ENCODE measurements around the gene SNX27.
"Not testable (repeated sequence)": the region's sequence is repeated elsewhere in the genome, so short reads cannot be mapped to it uniquely, and the experiment has no call there.

The SNX27 gene

GRCh38 chr1:151638074-151638775 is 26.4 kb downstream of the SNX27 start:
- TF ChIP-seq CTCF (IDR thresholded peaks at IDR 0.05) (no peak), ZFX (IDR thresholded peaks at IDR 0.05; ENCODE audit: borderline replicate concordance) (no peak)
- no peak overlapping the region for H3K27ac ChIP-seq

GRCh38 chr1:151638812-151639211 is 27.0 kb downstream of the SNX27 start:
- H3K27ac ChIP-seq, result no peak overlapping the region
- TF ChIP-seq ZFX (IDR thresholded peaks at IDR 0.05; ENCODE audit: borderline replicate concordance) (no peak), CTCF (IDR thresholded peaks at IDR 0.05) (no peak)

- TF ChIP-seq ZFX (IDR thresholded peaks at IDR 0.05; ENCODE audit: borderline replicate concordance), result no peak
- no peak for TF ChIP-seq CTCF (IDR thresholded peaks at IDR 0.05)
- H3K27ac ChIP-seq, result no peak overlapping the region
These were observed 27.6 kb downstream of the SNX27 start for GRCh38 chr1:151639466-151639865.

- TF ChIP-seq ZFX (IDR thresholded peaks at IDR 0.05; ENCODE audit: borderline replicate concordance), result no peak
- no peak overlapping the region for H3K27ac ChIP-seq
These were observed 29.4 kb downstream of the SNX27 start for GRCh38 chr1:151641229-151641628.

GRCh38 chr1:151643085-151643484 is 31.2 kb downstream of the SNX27 start:
- not testable (repeated sequence) for H3K27ac ChIP-seq

GRCh38 chr1:151644001-151644400 is 32.2 kb downstream of the SNX27 start:
- no peak for TF ChIP-seq CTCF (IDR thresholded peaks at IDR 0.05)
- no peak for TF ChIP-seq ZFX (IDR thresholded peaks at IDR 0.05; ENCODE audit: borderline replicate concordance)
- no peak overlapping the region for H3K27ac ChIP-seq

- no peak overlapping the region for H3K27ac ChIP-seq
- TF ChIP-seq CTCF (IDR thresholded peaks at IDR 0.05), result no peak
- TF ChIP-seq ZFX (IDR thresholded peaks at IDR 0.05; ENCODE audit: borderline replicate concordance), result no peak
These were observed 41.5 kb downstream of the SNX27 start for GRCh38 chr1:151653397-151653796.

- no peak overlapping the region for H3K27ac ChIP-seq
- TF ChIP-seq ZFX (IDR thresholded peaks at IDR 0.05; ENCODE audit: borderline replicate concordance) (no peak), CTCF (IDR thresholded peaks at IDR 0.05) (no peak)
These were observed 43.5 kb downstream of the SNX27 start for GRCh38 chr1:151655371-151655770.

Measured in 22Rv1 (cell line).